ENCODE results near the gene TRAPPC2L. TPM values are rescaled to one million over a fixed set of nuclear protein-coding genes. Genes with fewer than 3 reads are reported as not detected.

TRAPPC2L gene
- total and polyA plus RNA-seq, 2 of the 13 experiments (the other 11 are each of a cell fraction or from before 2014, with no cell fraction given), result 96.3 to 107 TPM

DNA sequence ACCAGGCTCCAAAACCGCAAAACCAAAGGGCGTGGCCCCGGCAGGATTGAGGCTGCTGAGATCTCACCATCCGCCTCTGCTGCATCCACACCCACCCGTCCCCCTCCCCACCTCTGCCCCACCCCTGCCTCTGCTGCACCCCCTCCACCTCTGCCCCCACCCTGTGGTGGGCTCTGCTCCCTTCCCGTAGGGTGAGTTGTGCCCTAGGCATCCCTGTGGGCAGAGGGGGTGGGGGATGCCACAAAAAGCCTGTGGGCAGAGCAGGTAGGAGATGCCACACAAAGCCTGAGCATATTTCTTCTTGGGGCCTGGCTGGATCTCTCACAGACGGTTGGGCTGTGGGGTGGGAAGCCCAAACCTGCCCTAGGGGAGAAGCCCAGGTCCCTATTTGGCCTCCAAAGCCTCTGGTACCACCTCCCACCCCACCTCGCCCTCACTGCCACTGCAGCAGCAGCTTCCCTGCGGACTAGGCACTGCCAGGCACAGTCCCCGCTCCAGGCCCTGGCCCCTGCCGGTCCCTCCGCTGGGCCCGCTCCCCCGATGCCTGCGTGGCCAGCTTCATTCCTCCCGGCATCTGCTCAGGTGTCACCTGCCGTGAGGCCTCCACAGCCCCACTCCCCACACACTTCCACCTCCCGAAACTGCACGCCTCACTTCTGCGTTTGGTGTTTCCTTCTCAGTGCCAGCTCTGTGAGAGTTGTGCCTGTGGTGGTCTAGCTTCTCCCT is 20.8 kb downstream of the TRAPPC2L start:
- no peak for TF ChIP-seq ZNF777 (CRISPR knock-in tag; IDR thresholded peaks at IDR 0.05)
- no peak overlapping the region for H2AFZ ChIP-seq (ENCODE audit: low read length)
- no TSS peak for BruUV-seq (replicated peaks)
- POLR2A ChIA-PET, result no interaction called here
- H3K79me2 ChIP-seq (ENCODE audit: insufficient read depth, low read length), result no peaks in the 10 kb centered on the region
- no peaks in the 10 kb centered on the region for H3K9me3 ChIP-seq (ENCODE audit: low read length)
- no peak for ATAC-seq
- H3K4me1 ChIP-seq (ENCODE audit: insufficient read depth, low read length), result peaks cover 24% of the 10 kb centered on the region
- in situ Hi-C loops (cut with HindIII; ENCODE audit: extremely low pct_ligation_motif_present, low pct_unique_long_range_greater_than_20kb) (no loop called here), intact Hi-C loops (cut with micrococcal nuclease; ENCODE audit: unreplicated experiment) (no loop called here)
- H3K27me3 ChIP-seq (ENCODE audit: control insufficient read depth in 1 of 2, insufficient read depth in 2 of 2, low read length in 2 of 2), result peaks cover 47 to 96% of the 10 kb centered on the region in 2 experiments
- no peaks in the 10 kb centered on the region for H3K36me3 ChIP-seq (replicated peaks in 1 of 2; ENCODE audit: control insufficient read depth in 1 of 2, insufficient read depth in 2 of 2, low read length in 2 of 2)
- H3K4me2 ChIP-seq (ENCODE audit: low read depth, low read length), result no peak overlapping the region
- H3K9ac ChIP-seq (ENCODE audit: insufficient read depth, low read depth, low read length), result no peak overlapping the region
- CTCF ChIA-PET (ENCODE audit: low intra/inter-chr PET ratio, low total read pairs), result no interaction called here
- no peak overlapping the region for H3K4me3 ChIP-seq (replicated peaks in 1 of 3; ENCODE audit: insufficient read depth in 1 of 3, low read depth in 2 of 3, low read length in 3 of 3)
- H4K20me1 ChIP-seq (ENCODE audit: insufficient read depth, low read length), result peaks cover 8% of the 10 kb centered on the region; the same call in 1 of the 2 replicates
- no peak for FAIRE-seq
- no peak overlapping the region for H3K27ac ChIP-seq (ENCODE audit: extremely low read length, insufficient read depth, low read length)
- 24% methylated on average over 20 of the region's 20 CpGs for WGBS (ENCODE audit: low lambda C conversion rate)
- no peak for DNase-seq (ENCODE audit: low spot score)

DNA sequence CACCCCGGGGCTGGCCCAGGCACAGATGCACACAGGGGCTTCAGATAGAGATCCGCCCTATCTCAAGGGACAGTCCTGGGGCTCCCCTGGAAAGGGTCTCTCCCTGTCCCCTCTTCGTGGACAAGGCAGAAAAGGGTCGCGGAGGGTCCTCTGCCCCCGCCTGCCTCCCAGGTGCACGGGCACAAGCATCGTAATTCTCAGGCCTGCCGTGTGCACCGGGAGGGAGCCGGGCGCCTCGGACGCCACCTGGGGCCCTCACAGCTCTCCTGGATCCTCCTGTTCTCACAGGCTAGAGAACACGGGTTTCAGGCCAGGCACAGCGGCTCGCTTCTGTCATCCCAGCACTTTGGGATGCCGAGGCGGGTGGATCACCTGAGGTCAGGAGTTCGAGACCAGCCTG is 21.4 kb downstream of the TRAPPC2L start:
- Histone ChIP-seq H3K4me1 (ENCODE audit: insufficient read depth, low read length) (peaks cover 24% of the 10 kb centered on the region), H3K9me3 (ENCODE audit: low read length) (no peaks in the 10 kb centered on the region), H3K4me2 (ENCODE audit: low read depth, low read length) (no peak overlapping the region), H3K27ac (ENCODE audit: extremely low read length, insufficient read depth, low read length) (no peak overlapping the region), H3K27me3 (ENCODE audit: control insufficient read depth in 1 of 2, insufficient read depth in 2 of 2, low read length in 2 of 2) (peaks cover 42 to 96% of the 10 kb centered on the region in 2 experiments), H3K36me3 (replicated peaks in 1 of 2; ENCODE audit: control insufficient read depth in 1 of 2, insufficient read depth in 2 of 2, low read length in 2 of 2) (no peaks in the 10 kb centered on the region), H3K9ac (ENCODE audit: insufficient read depth, low read depth, low read length) (no peak overlapping the region), H4K20me1 (ENCODE audit: insufficient read depth, low read length) (peaks cover 7% of the 10 kb centered on the region; the same call in 1 of the 2 replicates), H3K4me3 (replicated peaks in 1 of 3; ENCODE audit: insufficient read depth in 1 of 3, low read depth in 2 of 3, low read length in 3 of 3) (no peak overlapping the region), H3K79me2 (ENCODE audit: insufficient read depth, low read length) (no peaks in the 10 kb centered on the region), H2AFZ (ENCODE audit: low read length) (no peak overlapping the region)
- WGBS (ENCODE audit: low lambda C conversion rate), result 25% methylated on average over 6 of the region's 20 CpGs
- ChIA-PET CTCF (ENCODE audit: low intra/inter-chr PET ratio, low total read pairs) (no interaction called here), POLR2A (no interaction called here)
- in situ Hi-C loops (cut with HindIII; ENCODE audit: extremely low pct_ligation_motif_present, low pct_unique_long_range_greater_than_20kb) (no loop called here), intact Hi-C loops (cut with micrococcal nuclease; ENCODE audit: unreplicated experiment) (no loop called here)
- no peak for DNase-seq (ENCODE audit: low spot score)
- no peak for ATAC-seq
- no TSS peak for BruUV-seq (replicated peaks)
- FAIRE-seq, result no peak
- TF ChIP-seq ARNT2 (CRISPR knock-in tag; IDR thresholded peaks at IDR 0.05; ENCODE audit: low read depth) (no peak), ZFP36L2 (CRISPR knock-in tag; IDR thresholded peaks at IDR 0.05) (no peak), ETV5 (CRISPR knock-in tag; IDR thresholded peaks at IDR 0.05; ENCODE audit: borderline replicate concordance) (no peak), RBAK (CRISPR knock-in tag; IDR thresholded peaks at IDR 0.05) (no peak), TP53 (CRISPR knock-in tag; conservative IDR thresholded peaks at IDR 0.05) (no peak), NR2F6 (IDR thresholded peaks at IDR 0.05) (no peak), NR2F6 (CRISPR knock-in tag; IDR thresholded peaks at IDR 0.05) (no peak), ZNF350 (CRISPR knock-in tag; IDR thresholded peaks at IDR 0.05; ENCODE audit: borderline replicate concordance, low read depth) (no peak), ZNF761 (CRISPR knock-in tag; conservative IDR thresholded peaks at IDR 0.05) (no peak), FOXA1 (IDR thresholded peaks at IDR 0.05) (no peak), FOXA1 (CRISPR knock-in tag; IDR thresholded peaks at IDR 0.05) (no peak)
- TF ChIP-seq, protein P1, sequence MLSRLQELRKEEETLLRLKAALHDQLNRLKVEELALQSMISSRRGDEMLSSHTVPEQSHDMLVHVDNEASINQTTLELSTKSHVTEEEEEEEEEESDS (CRISPR knock-in tag; IDR thresholded peaks at IDR 0.05; ENCODE audit: borderline replicate concordance), result no peak
- TF ChIP-seq, protein P2, sequence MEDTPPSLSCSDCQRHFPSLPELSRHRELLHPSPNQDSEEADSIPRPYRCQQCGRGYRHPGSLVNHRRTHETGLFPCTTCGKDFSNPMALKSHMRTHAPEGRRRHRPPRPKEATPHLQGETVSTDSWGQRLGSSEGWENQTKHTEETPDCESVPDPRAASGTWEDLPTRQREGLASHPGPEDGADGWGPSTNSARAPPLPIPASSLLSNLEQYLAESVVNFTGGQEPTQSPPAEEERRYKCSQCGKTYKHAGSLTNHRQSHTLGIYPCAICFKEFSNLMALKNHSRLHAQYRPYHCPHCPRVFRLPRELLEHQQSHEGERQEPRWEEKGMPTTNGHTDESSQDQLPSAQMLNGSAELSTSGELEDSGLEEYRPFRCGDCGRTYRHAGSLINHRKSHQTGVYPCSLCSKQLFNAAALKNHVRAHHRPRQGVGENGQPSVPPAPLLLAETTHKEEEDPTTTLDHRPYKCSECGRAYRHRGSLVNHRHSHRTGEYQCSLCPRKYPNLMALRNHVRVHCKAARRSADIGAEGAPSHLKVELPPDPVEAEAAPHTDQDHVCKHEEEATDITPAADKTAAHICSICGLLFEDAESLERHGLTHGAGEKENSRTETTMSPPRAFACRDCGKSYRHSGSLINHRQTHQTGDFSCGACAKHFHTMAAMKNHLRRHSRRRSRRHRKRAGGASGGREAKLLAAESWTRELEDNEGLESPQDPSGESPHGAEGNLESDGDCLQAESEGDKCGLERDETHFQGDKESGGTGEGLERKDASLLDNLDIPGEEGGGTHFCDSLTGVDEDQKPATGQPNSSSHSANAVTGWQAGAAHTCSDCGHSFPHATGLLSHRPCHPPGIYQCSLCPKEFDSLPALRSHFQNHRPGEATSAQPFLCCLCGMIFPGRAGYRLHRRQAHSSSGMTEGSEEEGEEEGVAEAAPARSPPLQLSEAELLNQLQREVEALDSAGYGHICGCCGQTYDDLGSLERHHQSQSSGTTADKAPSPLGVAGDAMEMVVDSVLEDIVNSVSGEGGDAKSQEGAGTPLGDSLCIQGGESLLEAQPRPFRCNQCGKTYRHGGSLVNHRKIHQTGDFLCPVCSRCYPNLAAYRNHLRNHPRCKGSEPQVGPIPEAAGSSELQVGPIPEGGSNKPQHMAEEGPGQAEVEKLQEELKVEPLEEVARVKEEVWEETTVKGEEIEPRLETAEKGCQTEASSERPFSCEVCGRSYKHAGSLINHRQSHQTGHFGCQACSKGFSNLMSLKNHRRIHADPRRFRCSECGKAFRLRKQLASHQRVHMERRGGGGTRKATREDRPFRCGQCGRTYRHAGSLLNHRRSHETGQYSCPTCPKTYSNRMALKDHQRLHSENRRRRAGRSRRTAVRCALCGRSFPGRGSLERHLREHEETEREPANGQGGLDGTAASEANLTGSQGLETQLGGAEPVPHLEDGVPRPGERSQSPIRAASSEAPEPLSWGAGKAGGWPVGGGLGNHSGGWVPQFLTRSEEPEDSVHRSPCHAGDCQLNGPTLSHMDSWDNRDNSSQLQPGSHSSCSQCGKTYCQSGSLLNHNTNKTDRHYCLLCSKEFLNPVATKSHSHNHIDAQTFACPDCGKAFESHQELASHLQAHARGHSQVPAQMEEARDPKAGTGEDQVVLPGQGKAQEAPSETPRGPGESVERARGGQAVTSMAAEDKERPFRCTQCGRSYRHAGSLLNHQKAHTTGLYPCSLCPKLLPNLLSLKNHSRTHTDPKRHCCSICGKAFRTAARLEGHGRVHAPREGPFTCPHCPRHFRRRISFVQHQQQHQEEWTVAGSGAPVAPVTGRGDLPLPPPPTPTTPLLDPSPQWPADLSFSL (CRISPR knock-in tag; IDR thresholded peaks at IDR 0.05), result no peak

Data from HepG2 (cell line).